Suprapubic skin (tissue), 4 donors: ENCODE results near the gene BTBD6. TPM values are rescaled to one million over a fixed set of nuclear protein-coding genes. Genes with fewer than 3 reads are reported as not detected.

ENCODE experiments used
- DNase-seq, 2 donors: peaks; one replicate each; pipeline ENCODE4 v3.0.0-alpha.2; 2019; ENCODE audit warnings: low spot score in 2 of 2
- H3K27ac ChIP-seq: fragments of 200-600 bp; sonication (generic); one replicate; pipeline ENCODE4 v1.5.1; 2019
- H3K27me3 ChIP-seq: fragments of 200-600 bp; sonication (generic); one replicate; pipeline ENCODE4 v1.5.1; 2019
- H3K36me3 ChIP-seq: fragments of 200-600 bp; sonication (generic); one replicate; pipeline ENCODE4 v1.5.1; 2019
- H3K4me1 ChIP-seq: fragments of 200-600 bp; sonication (generic); one replicate; pipeline ENCODE4 v1.5.1; 2019
- H3K4me3 ChIP-seq: fragments of 200-600 bp; sonication (generic); one replicate; pipeline ENCODE4 v1.5.1; 2019; ENCODE audit warnings: mild to moderate bottlenecking
- H3K9me3 ChIP-seq: fragments of 200-600 bp; sonication (generic); one replicate; pipeline ENCODE4 v1.5.1; 2019
- EP300 ChIP-seq: sonication (generic); formaldehyde crosslinking; IDR thresholded peaks from one replicate; pipeline ENCODE4 v1.6.1; 2017; ENCODE audit warnings: antibody characterized with exemption
- POLR2A ChIP-seq, 2 donors: fragments of 450-650 bp; IDR thresholded peaks; one replicate each; pipeline ENCODE4 v1.6.1; 2017; ENCODE audit warnings: antibody characterized with exemption in 2 of 2, mild to moderate bottlenecking in 2 of 2, moderate library complexity in 2 of 2
- POLR2AphosphoS5 ChIP-seq, 3 donors: sonication (generic); formaldehyde crosslinking; IDR thresholded peaks; one replicate each; pipeline ENCODE4 v1.6.1; 2017; ENCODE audit warnings: antibody characterized with exemption in 3 of 3
- WGBS: methylation state at CpG from one replicate; pipeline ENCODE4 v1.1.5; 2018; 5-methylcytosine and 5-hydroxymethylcytosine counted together
- total RNA-seq, 4 donors: library from RNA; depleted of rRNA; stranded (reverse); fragments of >200 nt; gene quantifications; one replicate each; pipeline ENCODE4 v1.1.0, GENCODE V29; 2016
- TF ChIP-seq, protein P1 (sequence below), 2 donors: fragments of 200-600 bp in 1 of 2; fragments of 450-650 bp in 1 of 2; sonication (generic) in 1 of 2; IDR thresholded peaks; one replicate each; pipeline ENCODE4 v1.5.1; 2016 to 2019; ENCODE audit warnings: antibody characterized with exemption in 2 of 2, mild to moderate bottlenecking in 1 of 2, moderate library complexity in 1 of 2

BTBD6 gene
- total RNA-seq, 4 donors from 2014 or later: 38.9 to 63.7 (median 58.6) TPM

- no peak for DNase-seq
- Histone ChIP-seq H3K4me3 (no peak overlapping the region), H3K27me3 (no peaks in the 10 kb centered on the region), H3K27ac (no peak overlapping the region), H3K9me3 (no peaks in the 10 kb centered on the region), H3K36me3 (peaks cover 35% of the 10 kb centered on the region), H3K4me1 (no peaks in the 10 kb centered on the region)
- whole genome bisulfite sequencing: 82% methylated on average over 2 of the region's 20 CpGs
- TF ChIP-seq POLR2AphosphoS5 (IDR thresholded peaks at IDR 0.05): no peak
- no peak for TF ChIP-seq EP300
- no peak for TF ChIP-seq POLR2A (IDR thresholded peaks at IDR 0.05)
- TF ChIP-seq, protein P1, sequence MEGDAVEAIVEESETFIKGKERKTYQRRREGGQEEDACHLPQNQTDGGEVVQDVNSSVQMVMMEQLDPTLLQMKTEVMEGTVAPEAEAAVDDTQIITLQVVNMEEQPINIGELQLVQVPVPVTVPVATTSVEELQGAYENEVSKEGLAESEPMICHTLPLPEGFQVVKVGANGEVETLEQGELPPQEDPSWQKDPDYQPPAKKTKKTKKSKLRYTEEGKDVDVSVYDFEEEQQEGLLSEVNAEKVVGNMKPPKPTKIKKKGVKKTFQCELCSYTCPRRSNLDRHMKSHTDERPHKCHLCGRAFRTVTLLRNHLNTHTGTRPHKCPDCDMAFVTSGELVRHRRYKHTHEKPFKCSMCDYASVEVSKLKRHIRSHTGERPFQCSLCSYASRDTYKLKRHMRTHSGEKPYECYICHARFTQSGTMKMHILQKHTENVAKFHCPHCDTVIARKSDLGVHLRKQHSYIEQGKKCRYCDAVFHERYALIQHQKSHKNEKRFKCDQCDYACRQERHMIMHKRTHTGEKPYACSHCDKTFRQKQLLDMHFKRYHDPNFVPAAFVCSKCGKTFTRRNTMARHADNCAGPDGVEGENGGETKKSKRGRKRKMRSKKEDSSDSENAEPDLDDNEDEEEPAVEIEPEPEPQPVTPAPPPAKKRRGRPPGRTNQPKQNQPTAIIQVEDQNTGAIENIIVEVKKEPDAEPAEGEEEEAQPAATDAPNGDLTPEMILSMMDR (IDR thresholded peaks at IDR 0.05): no peak
These were observed 13.4 kb downstream of the BTBD6 start for GRCh38 chr14:105261781-105262180.

DNA sequence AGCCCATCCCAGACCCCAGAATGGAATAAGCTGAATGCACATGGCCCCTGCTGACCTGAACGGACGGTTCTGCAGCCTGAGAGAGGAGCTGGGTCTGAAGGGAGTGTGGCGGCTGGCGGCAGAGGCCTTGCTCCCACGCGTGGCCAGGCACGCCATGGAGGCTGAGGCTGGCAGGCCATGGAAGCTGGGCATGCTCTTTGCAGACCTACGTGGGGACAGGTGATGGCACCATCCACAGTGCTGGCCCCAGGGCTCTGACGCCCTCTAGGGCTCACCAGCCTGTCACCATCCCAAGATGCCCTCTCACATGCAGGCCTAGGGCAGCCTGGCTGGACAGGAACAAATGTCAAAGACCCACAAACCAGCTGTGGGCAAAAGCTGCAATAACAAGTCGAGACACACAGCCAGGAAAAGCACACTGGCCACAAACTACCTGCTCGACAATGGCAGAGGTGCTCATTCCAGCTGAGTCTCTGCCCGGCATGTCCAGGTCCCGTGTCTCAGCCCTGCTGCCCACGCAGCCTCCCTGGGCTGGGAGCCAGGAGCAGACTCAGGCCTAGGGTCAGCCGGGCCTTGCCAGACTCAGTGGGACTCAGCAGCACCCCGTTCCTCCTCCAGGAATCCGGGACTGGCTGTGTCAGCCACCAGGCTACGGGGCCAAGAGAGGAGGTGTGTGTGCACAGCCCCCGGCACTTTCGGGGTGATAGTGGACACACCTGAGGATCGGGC lies 19.7 kb downstream of the BTBD6 start:
- WGBS: 96% methylated on average over 10 of the region's 21 CpGs
- peaks cover 38% of the 10 kb centered on the region for H3K36me3 ChIP-seq

DNA sequence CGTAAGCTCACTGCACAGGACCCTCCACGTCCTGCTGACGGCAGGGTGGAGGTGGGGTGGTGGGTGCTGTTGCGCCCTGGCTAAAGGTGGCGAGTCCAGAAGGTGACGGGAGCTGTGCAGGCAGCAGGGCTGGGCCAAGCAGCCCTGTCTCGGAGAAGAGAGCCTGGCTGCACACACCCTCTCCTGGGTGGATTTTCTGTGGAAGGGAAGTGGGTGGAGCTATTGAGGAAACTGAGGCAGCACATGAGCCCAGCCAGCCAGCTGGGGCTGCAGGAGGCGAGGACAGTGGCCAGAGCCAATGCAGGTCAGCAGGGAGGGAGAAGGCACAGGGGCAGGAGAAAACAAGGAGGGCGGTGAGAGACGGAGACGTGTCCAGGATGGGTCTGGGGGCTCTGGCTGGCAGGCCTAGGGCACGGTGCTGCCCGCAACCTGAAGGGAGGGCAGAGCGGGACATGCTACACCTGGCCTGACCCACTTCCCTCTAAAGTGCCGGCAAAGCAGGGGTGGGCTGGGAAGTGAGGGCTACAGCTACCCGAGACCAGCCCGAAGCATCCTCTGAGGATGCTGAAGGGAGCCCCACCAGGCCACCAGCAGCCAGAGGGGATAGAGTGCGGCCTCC lies 20.5 kb downstream of the BTBD6 start:
- H3K36me3 ChIP-seq: peaks cover 35% of the 10 kb centered on the region
- no peak overlapping the region for H3K27ac ChIP-seq
- H3K9me3 ChIP-seq: no peaks in the 10 kb centered on the region
- peaks cover 13% of the 10 kb centered on the region for H3K4me1 ChIP-seq
- TF ChIP-seq POLR2AphosphoS5 (IDR thresholded peaks at IDR 0.05) (no peak), POLR2A (IDR thresholded peaks at IDR 0.05) (no peak), EP300 (no peak)
- TF ChIP-seq, protein P1 (IDR thresholded peaks at IDR 0.05): no peak
- no peak overlapping the region for H3K4me3 ChIP-seq
- WGBS: 91% methylated on average over 17 of the region's 18 CpGs
- no peak for DNase-seq
- H3K27me3 ChIP-seq: no peaks in the 10 kb centered on the region

More for the DNA sequence above, 19.7 kb downstream of the BTBD6 start:
- Histone ChIP-seq H3K4me3 (no peak overlapping the region), H3K27ac (no peak overlapping the region), H3K4me1 (peaks cover 9% of the 10 kb centered on the region), H3K27me3 (no peaks in the 10 kb centered on the region), H3K9me3 (no peaks in the 10 kb centered on the region)
- TF ChIP-seq, protein P1 (IDR thresholded peaks at IDR 0.05): no peak
- no peak for TF ChIP-seq POLR2A (IDR thresholded peaks at IDR 0.05)
- no peak for TF ChIP-seq POLR2AphosphoS5 (IDR thresholded peaks at IDR 0.05)
- TF ChIP-seq EP300: no peak
- DNase-seq: no peak

DNA sequence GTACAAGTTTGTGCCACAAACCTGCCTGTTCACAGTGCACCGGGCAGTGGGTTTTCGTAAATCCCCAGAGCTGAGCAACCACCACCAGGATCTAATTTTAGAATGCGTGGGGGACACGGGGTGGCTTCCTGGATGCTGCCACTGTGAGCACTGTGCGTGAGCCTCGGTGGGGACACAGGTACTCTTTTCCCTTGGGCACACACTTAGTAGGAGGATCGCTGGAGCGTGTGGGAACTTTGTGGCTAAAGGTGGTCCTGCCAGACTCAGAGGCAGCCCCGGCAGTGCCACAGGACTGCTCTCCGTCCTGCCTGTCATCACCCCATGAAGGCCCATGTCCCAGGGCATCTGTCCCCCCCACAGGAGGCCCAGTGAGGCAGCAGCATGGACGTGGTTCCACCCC lies 21.1 kb downstream of the BTBD6 start:
- H3K36me3 ChIP-seq: peaks cover 30% of the 10 kb centered on the region
- DNase-seq: no peak
- 67% methylated on average over 3 of the region's 11 CpGs for WGBS
- no peaks in the 10 kb centered on the region for H3K9me3 ChIP-seq
- H3K27ac ChIP-seq: no peak overlapping the region
- peaks cover 17% of the 10 kb centered on the region for H3K4me1 ChIP-seq
- TF ChIP-seq, protein P1 (IDR thresholded peaks at IDR 0.05): no peak
- TF ChIP-seq EP300 (no peak), POLR2AphosphoS5 (IDR thresholded peaks at IDR 0.05) (no peak), POLR2A (IDR thresholded peaks at IDR 0.05) (no peak)
- H3K4me3 ChIP-seq: no peak overlapping the region
- H3K27me3 ChIP-seq: no peaks in the 10 kb centered on the region

- TF ChIP-seq EP300 (no peak), POLR2A (IDR thresholded peaks at IDR 0.05) (no peak), POLR2AphosphoS5 (IDR thresholded peaks at IDR 0.05) (no peak)
- TF ChIP-seq, protein P1 (IDR thresholded peaks at IDR 0.05): no peak
- H3K4me1 ChIP-seq: peaks cover 19% of the 10 kb centered on the region
- DNase-seq: no peak
- 91% methylated on average over 15 of the region's 22 CpGs for WGBS
- no peaks in the 10 kb centered on the region for H3K27me3 ChIP-seq
- H3K4me3 ChIP-seq: no peak overlapping the region
- peaks cover 27% of the 10 kb centered on the region for H3K36me3 ChIP-seq
- H3K27ac ChIP-seq: no peak overlapping the region
- no peaks in the 10 kb centered on the region for H3K9me3 ChIP-seq
These were observed 23.0 kb downstream of the BTBD6 start for GRCh38 chr14:105271224-105271890.
